AG08395 (cell line): ENCODE results near the gene VILL.
A peak's percentile ranks its signal among the peaks of the same experiment; 100 is the strongest.

Source experiments
- DNase-seq: peaks from one replicate; pipeline ENCODE4 v3.0.0; 2012; ENCODE audit warnings: mixed read lengths, low spot score

Gene VILL

GRCh38 chr3:38000965-38001455, 10.4 kb downstream of the VILL start:
- no peak for DNase-seq

GRCh38 chr3:38001456-38002081, 11.0 kb downstream of the VILL start:
- no peak for DNase-seq

- no peak for DNase-seq
Observed at GRCh38 chr3:38002291-38002876, 11.8 kb downstream of the VILL start.

GRCh38 chr3:38002940-38003339, 12.4 kb downstream of the VILL start:
- DNase-seq = no peak

GRCh38 chr3:38003371-38003816, 12.8 kb downstream of the VILL start:
- peak; percentile 62 for DNase-seq

- DNase-seq = no peak
Observed at GRCh38 chr3:38003817-38004414, 13.3 kb downstream of the VILL start.

GRCh38 chr3:38004415-38005075, 14.0 kb downstream of the VILL start:
- peak; percentile 78 for DNase-seq

GRCh38 chr3:38005076-38006020, 14.8 kb downstream of the VILL start:
- DNase-seq = no peak

- DNase-seq = no peak
Observed at GRCh38 chr3:38006031-38006430, 15.4 kb downstream of the VILL start.

GRCh38 chr3:38006445-38006995, 15.9 kb downstream of the VILL start:
- DNase-seq = no peak

GRCh38 chr3:38007754-38008090, 17.1 kb downstream of the VILL start:
- no peak for DNase-seq

- DNase-seq = no peak
Observed at GRCh38 chr3:38008191-38008701, 17.7 kb downstream of the VILL start.

- no peak for DNase-seq
Observed at GRCh38 chr3:38008971-38009580, 18.5 kb downstream of the VILL start.

- DNase-seq = no peak
Observed at GRCh38 chr3:38009807-38010591, 19.4 kb downstream of the VILL start.

GRCh38 chr3:38011111-38011510, 20.5 kb downstream of the VILL start:
- no peak for DNase-seq

- no peak for DNase-seq
Observed at GRCh38 chr3:38015485-38015884, 24.9 kb downstream of the VILL start.

- DNase-seq = no peak
Observed at GRCh38 chr3:38015984-38016383, 25.4 kb downstream of the VILL start.

GRCh38 chr3:38016410-38016809, 25.8 kb downstream of the VILL start:
- DNase-seq = no peak

- no peak for DNase-seq
Observed at GRCh38 chr3:38016847-38017444, 26.4 kb downstream of the VILL start.
